ENCODE data around the gene FERMT3.

Gene FERMT3

GRCh38 chr11:64232182-64232966, 25.9 kb downstream of the FERMT3 start:
- DNase-seq (ENCODE audit: low read depth, low spot score) = no peak
- H3K27ac ChIP-seq = no peak overlapping the region

DNA sequence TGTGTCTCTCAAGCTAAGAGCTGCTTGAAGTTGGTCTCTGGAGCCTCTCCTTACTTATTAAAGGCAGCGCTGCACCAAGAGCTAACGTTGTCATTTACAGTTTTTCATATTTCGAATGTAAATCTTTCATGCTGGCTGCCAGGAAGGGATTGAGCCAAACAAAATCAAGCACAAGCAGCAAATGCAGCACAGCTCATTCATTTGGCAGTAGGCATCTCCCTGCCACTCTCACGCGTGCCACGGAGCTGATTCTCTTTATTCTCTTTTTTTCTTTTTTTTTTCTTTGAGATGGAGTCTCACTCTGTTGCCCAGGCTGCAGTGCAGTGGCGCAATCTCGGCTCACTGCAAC, 26.4 kb downstream of the FERMT3 start:
- H3K27ac ChIP-seq = no peak overlapping the region
- DNase-seq (ENCODE audit: low read depth, low spot score) = no peak

GRCh38 chr11:64233913-64234586, 27.5 kb downstream of the FERMT3 start, which contains the start of gene VEGFB:
Gene VEGFB (plus strand): TSS chr11:64234584. CDS start chr11:64234834, 250 bp downstream.
- H3K27ac ChIP-seq = peak within 1 kb of the TSS; percentile 12
- DNase-seq (ENCODE audit: low read depth, low spot score) = no peak

GRCh38 chr11:64234647-64235379, 28.3 kb downstream of the FERMT3 start:
- peak overlapping the region; percentile 12 for H3K27ac ChIP-seq

DNA sequence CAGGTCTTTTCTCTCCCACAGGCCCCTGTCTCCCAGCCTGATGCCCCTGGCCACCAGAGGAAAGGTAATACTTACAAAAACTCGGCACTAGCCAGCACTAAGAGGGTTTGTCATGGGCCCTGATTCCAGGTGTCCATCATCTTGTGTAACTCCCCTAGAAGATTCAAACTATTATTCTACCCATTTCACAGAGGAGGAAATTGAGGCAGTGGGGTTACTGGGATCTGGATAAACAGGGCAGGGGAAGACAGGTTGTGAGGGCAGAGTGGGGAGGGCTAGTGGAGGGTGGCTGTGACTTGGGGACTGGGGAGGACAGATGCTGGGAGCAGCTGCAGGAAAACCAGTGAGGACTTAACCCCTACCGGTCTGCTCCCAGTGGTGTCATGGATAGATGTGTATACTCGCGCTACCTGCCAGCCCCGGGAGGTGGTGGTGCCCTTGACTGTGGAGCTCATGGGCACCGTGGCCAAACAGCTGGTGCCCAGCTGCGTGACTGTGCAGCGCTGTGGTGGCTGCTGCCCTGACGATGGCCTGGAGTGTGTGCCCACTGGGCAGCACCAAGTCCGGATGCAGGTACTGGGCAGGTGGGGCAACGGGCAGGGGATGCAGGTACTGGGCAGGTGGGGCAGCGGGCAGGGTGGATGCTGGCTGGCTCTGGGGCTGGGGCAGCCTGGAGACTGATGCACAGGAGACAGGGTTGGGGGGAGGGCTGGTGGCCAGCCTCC, 29.1 kb downstream of the FERMT3 start:
- DNase-seq (ENCODE audit: low read depth, low spot score) = no peak
- H3K27ac ChIP-seq = no peak overlapping the region

More at GRCh38 chr11:64234647-64235379, 28.3 kb downstream of the FERMT3 start:
- DNase-seq (ENCODE audit: low read depth, low spot score) = no peak

DNA sequence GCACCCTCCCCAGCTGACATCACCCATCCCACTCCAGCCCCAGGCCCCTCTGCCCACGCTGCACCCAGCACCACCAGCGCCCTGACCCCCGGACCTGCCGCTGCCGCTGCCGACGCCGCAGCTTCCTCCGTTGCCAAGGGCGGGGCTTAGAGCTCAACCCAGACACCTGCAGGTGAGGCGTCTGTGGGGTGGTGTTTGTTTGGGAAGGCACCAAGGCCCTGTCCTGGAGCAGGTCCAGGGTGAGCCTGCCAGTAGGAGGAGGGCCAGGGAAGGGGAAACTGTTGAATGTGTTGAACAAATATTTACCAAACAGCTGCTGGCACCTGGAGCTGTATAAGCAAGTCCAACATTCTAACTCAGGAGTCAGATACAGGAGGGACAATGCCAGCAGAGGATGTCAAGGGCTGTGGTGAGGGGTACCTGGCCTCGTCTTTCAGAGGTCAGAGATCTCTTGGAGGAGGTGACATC, 31.0 kb downstream of the FERMT3 start:
- DNase-seq (ENCODE audit: low read depth, low spot score) = no peak

DNA sequence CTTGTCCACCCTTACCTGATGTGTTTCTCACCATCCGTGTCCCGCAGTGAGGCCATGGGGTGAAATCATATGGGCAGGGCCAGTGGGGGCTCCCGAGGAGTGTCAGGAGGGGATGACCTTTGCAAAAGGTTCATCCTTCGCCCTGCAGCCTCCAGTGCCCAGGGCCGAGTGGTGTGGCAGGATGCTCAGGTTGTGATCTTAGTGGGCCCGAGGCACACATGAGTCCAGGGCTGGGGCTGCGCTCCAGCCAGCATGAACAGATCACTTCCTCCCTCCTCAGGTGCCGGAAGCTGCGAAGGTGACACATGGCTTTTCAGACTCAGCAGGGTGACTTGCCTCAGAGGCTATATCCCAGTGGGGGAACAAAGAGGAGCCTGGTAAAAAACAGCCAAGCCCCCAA, 31.6 kb downstream of the FERMT3 start:
- no peak for DNase-seq (ENCODE audit: low read depth, low spot score)
- H3K27ac ChIP-seq = peak overlapping the region; percentile 99

More for the DNA sequence above, 31.0 kb downstream of the FERMT3 start:
- H3K27ac ChIP-seq = peak overlapping the region; percentile 99

GRCh38 chr11:64238999-64239398, 32.5 kb downstream of the FERMT3 start:
- peak overlapping the region; percentile 99 for H3K27ac ChIP-seq

GRCh38 chr11:64239662-64240434, 33.3 kb downstream of the FERMT3 start:
- no peak for DNase-seq (ENCODE audit: low read depth, low spot score)
- H3K27ac ChIP-seq = peak overlapping the region; percentile 99

More at GRCh38 chr11:64238999-64239398, 32.5 kb downstream of the FERMT3 start:
- DNase-seq (ENCODE audit: low read depth, low spot score) = no peak

DNA sequence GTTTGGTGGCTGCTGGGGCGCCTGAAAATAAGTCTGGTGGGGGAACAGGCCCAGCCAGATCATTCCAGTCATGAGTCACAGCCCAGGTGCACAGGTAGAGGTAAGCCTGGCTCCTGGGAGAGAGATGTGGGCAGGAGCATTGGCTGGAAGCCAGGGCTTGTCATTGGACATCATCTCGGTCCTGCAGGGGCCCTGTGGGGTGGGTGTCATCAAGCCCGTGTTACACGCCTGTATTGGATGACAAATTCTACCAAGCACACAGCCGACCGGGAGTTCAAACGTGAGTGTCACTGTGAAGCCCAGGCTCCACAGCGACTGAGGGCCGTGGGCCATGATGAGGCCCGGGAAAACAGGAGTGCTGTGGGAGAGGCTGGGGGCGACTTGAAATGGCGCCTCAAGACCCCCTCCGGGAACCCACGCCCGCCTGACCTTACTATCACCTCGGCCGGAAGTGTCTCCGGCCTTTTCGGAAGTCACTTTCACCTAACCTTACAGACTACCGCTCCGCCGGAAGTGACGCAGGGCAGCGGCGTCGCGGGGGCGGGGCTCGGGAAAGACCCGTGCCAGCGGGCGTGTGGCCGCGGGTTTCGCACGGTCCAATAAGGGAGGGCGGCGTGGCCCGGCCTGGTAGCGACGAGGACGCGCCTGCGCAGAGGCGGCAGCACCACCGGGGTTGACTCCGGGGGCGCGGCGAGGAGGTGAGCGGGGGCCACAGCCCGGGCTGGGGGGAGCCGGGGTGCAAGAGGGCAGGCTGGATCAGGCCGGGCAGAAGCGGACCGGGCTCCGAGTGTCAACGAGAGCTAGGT, 34.1 kb downstream of the FERMT3 start, which contains the start of gene FKBP2:
Gene FKBP2 (plus strand): TSS at position 661 of the 806 bp plus-strand sequence. CDS start 1,293 bp downstream, outside the sequence.
- DNase-seq (ENCODE audit: low read depth, low spot score) = peak; percentile 95
- H3K27ac ChIP-seq = peak within 1 kb of the TSS; percentile 99

DNA sequence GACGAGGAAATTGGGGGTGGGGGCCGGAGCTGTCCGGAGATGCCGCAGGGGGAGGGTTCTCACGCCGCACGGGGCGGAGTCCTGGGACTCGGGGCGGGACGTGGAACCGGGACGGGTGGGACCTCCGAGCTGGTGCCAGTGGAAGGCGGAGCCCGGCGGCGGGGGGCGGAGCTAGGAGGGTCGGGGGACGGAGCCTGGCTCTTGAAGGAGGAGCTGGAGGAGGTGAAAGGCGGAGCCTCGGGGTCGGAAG, 34.6 kb downstream of the FERMT3 start:
- H3K27ac ChIP-seq = peak overlapping the region; percentile 99
- peak; percentile 93 for DNase-seq (ENCODE audit: low read depth, low spot score)

GRCh38 chr11:64241491-64242374, 35.2 kb downstream of the FERMT3 start:
- DNase-seq (ENCODE audit: low read depth, low spot score) = no peak

GRCh38 chr11:64243236-64243854, 36.8 kb downstream of the FERMT3 start:
- H3K27ac ChIP-seq = peak overlapping the region; percentile 99
- DNase-seq (ENCODE audit: low read depth, low spot score) = no peak

More at GRCh38 chr11:64241491-64242374, 35.2 kb downstream of the FERMT3 start:
- peak overlapping the region; percentile 99 for H3K27ac ChIP-seq

- DNase-seq (ENCODE audit: low read depth, low spot score) = no peak
- peak overlapping the region; percentile 99 for H3K27ac ChIP-seq
Measured at GRCh38 chr11:64244107-64244506, 37.6 kb downstream of the FERMT3 start.

GRCh38 chr11:64244966-64245365, 38.4 kb downstream of the FERMT3 start:
- peak overlapping the region; percentile 99 for H3K27ac ChIP-seq
- no peak for DNase-seq (ENCODE audit: low read depth, low spot score)

DNA sequence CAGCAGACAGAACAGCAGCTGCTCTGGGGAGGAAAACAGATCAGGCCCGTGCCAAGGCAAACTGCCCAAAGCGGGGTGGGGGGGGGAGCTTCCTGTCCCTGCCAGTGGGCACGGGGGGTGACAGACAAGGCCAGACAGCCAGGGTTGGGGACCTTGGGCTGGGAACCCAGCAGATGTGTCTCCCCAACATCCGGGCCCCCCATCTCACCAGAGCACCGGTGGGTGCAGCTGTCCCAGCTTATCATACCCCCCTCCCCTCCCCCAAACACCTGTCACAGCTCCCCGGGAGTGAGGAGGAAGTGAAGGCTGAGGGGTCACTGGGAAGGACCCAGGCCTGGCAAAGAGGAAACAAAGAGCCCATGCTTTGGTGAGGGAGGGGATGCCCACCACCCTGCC, 38.9 kb downstream of the FERMT3 start:
- peak overlapping the region; percentile 99 for H3K27ac ChIP-seq
- DNase-seq (ENCODE audit: low read depth, low spot score) = no peak
